ENCODE measurements around the gene EFNA5. TPM values are rescaled to one million over a fixed set of nuclear protein-coding genes. Genes with fewer than 3 reads are reported as not detected.
A peak's percentile ranks its signal among the peaks of the same experiment; 100 is the strongest.

The EFNA5 gene
- polyA plus RNA-seq, 5 donors, result 17.4 to 26.5 (median 19.1) TPM

DNA sequence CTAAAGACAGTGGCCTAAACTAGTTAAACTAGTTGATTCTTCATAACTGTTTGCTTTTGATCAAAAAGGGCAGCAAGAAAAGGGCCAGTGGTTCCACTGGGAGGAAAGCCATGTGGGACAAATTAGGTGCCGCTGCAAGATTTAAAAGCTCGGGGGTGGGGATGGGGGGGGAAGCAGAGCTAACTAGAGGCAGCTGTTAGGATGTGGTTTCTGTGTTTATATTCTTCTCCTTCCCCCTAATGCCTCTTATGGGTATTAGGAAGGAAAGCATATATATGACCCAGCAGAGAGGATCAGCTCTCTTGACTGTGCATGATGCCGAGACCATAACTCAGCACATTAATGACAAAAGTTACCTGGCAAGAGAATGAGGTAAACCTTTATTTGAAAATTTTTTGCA, 65.7 kb downstream of the EFNA5 start:
- no peak for DNase-seq

DNA sequence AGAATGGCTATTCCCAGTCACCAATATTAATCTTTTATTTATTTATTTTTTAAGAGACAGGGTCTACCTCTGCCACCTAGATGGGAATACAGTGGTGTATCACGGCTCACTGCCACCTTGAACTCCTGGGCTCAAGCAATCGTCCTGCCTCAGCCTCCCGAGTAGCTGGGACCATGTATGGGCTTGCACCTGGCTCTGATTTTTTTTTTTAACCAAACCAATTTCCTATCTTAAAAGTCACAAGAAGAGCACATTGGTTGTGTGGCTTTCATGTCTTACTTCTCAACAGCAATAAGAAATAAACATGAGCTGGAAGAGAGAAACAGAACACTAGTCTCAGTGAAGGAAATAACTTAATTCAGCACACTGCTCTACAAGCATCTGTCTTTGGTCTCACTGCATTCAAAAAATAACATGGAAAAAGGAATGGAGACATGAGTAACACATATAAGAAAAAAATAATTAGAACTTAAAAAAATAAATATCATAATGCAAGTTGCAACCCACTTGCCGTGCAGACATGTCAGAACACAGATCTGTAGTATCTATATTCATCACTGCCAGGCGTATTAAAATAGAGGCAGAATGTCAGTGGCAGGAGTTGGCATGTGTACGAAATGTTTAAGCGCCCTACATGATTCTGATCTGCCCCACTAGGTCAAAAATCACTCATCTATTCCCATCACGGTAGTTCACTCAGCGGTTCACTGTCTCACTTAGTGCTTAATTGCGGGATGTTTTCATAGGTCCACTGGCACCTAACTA, 66.4 kb downstream of the EFNA5 start:
- DNase-seq, result no peak

DNA sequence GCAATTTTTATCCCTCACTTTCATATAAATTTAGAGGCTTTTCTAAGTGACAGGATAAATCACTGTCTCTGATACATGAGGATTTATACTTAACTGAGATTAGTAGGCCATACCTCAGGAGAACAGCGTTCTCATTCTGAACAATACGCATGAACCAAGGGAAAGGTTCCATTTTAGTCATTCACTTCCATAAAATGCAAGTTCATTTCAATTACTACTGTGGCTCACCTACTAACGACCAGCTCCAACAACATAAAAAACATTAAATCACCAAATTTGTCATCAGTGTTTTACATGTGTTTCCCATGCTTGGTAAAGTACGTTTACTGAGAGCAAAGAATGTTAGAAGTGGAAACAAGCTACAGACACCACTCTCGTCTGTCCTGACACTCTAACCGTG, 67.4 kb downstream of the EFNA5 start:
- no peak for DNase-seq

DNA sequence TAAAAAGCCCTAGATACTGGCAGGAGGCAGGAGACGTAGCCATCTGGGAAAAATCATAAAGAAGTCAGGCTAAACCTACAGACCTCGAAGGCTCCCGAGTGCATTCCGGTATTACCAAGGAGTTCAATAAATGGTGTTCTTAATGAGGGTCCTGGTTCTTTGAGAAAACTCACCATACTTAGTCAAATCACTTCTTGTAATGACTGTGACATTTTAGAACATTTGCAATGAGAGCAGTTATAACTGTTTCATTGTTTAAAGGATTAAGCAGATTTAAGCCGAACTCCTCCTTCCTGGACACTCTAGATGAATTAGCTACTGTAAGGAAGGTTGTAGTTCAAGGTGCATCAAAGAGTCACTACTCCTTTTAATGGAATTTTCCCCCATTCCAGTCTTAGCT, 67.8 kb downstream of the EFNA5 start:
- DNase-seq, result no peak

GRCh38 chr5:107601076-107601475, 69.7 kb downstream of the EFNA5 start:
- DNase-seq, result no peak

DNA sequence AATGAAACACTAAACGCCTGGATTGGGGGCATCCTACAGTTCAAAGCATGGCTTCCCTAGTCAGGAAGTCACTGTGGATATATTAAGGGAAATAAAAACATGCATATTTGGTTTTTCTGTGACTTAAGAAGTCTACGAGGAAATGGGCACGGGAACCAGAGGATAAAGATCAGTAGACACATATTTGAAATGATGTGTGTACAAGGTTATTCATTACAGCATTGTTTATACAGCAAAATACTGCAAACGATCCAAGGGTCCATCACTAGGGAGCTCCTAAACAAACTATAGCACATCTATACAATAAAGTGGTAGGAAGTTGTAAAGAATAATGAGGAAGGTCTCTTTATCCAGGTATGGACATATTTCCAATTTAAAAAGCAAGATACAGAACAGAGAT, 71.8 kb downstream of the EFNA5 start:
- no peak for DNase-seq

DNA sequence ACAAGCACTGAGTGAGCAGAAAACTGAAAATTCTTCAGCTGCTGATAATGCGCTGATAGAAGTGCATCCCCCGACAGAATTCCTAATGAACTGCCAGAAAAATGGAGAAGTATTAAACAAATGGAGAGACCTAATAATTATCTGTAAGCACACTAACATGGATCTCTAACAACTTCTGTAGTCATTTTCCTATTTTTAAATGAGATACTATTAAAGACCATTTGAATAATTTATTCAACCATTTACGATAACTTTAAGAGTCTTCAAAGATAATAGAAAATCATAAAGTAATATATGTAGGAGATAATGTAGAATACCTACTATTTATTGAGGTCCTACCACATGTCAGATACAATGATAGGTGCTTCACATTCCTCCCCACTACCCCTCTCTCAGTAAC, 72.9 kb downstream of the EFNA5 start:
- no peak for DNase-seq

- DNase-seq, result no peak
These were observed 73.5 kb downstream of the EFNA5 start for GRCh38 chr5:107597247-107597646.

GRCh38 chr5:107594253-107595045, 76.3 kb downstream of the EFNA5 start:
- DNase-seq, result no peak

- DNase-seq, result no peak
These were observed 77.7 kb downstream of the EFNA5 start for GRCh38 chr5:107593009-107593408.

- no peak for DNase-seq
These were observed 78.2 kb downstream of the EFNA5 start for GRCh38 chr5:107592515-107592914.

DNA sequence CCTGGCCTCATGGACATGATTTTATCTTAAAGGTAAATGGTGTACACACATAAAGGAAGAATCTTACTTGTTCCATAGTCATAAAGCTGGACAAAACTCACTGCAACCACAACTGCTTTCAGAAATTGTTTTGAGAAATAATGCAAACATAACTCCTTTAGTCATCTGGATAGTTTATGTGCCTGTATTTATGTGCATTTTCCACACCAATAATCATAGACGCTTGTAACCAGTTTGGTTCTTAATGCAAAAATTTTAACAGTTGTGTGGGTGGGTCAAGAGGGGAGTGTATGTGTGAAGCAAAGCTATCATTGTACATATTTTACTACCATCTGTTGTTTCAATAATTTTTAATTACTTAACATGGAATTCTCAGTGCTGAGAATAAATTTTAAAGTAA, 80.1 kb downstream of the EFNA5 start:
- DNase-seq, result no peak

DNA sequence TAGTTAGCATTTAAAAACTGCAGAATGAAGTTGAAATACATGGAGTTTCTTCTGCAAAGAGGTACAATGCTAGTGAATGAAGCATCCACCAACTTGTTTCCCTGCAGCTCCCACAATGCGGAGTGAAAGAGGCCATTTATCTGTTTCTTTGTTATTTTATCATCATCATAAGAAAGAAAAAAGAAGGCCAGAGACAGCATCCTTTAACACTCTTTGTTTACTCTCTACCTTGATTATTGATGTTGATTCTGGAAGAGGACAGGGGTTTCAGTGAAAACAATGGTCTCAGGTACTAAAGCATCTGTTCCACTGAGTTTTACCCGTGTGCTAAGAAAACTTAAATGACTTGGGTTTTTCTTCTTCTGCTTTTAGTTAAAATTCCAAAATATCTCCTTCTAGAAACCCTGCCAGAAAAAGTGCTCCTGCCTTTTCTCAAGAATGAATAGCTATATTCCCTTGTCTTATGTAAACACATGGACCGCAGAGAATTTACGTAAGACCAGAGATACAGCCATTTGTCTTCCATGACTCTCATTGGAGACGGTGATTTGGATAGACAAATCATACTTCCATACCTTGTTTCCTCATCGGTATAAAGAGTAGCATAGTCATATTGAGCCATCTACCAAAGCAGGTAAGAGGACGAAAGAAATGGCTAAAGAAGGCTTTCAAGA, 81.1 kb downstream of the EFNA5 start:
- no peak for DNase-seq

DNA sequence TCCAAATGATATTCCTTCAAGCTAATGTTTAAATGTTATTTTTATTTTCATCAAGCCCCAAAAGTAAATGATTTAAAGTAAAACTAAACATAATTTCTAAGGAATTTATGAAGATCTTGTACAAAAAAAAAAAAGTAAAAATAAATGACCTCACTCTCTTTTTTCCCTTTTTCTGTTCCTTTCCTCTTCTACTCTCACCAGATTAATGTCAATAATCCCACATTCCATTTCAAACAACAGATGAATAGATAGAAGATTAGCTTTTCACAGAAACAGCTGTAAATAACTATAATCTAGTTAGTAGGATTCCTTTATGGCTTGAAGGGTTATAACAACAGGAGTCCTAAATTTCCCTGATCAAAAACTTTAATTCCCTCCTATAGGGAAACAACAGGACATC, 88.1 kb downstream of the EFNA5 start:
- no peak for DNase-seq

DNA sequence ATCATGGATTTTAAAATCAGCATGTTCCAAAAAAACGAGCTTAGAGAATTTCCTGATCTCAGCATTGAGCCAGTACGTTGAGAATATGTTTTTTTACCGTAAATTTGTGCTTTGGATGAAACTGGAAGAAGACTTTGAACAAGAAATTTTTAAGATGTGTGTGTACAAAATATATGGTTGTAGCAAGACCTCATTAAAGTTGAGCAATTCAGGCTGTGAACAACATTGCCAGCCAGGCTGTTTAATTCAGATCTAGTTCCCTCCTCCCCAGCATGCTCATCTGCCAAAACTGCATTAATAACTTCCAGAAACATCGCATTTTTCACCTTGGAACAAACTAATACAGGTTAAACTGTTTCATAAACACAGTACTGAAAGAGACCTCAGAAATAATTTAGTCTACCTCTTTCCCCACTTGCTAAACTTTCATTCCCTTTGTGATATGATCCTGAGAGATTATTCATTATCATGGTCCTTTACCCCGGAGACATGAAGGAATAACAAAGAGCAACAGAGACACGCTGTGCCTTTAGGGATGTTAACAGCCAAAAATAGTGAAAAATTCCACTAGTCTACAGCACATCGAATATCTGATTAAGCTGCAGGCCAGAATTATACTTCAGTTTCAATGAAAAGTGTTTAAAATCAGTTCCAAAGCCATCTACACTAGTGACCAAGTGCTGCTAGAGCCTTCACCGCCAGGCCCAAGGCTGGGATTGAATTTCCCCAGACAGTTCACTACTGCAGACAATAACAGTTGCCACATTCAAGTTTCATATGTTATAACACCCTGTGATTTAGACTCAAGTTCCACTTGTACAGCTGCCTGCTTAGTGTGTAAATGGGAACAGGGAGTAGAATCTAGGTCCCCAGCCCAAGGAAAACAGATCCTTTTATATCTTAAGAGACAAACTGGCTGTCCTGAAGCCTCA, 89.6 kb downstream of the EFNA5 start:
- peak; percentile 51 to 57 for DNase-seq

DNA sequence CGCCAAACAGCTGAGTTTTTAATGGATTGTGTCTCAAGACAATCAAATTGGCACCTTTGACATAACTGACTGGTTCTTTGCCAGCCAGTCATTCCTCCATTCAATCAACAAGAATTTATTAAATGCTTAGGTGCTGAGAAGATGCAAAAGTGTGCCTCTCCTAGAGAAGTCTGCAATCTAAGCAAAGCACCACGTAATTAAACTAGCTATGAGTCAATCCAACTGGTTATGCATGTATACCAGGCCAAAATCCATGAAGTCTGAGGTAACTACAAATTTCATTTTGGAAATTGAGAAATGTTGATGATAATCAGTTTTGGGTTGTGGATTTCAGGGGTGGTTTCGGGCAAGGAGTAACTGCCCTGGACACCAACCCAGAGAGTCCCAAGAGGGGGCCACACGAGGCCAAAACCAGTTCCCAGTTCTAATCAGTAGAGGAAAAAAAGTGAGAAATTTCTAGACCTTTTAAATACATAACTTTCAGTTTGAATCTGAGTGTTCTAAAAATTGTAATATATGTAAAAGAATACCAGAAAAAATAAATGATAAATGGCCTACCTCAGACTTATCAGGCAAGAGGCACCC, 92.6 kb downstream of the EFNA5 start:
- DNase-seq, result no peak

GRCh38 chr5:107577394-107577950, 93.3 kb downstream of the EFNA5 start:
- no peak for DNase-seq

DNA sequence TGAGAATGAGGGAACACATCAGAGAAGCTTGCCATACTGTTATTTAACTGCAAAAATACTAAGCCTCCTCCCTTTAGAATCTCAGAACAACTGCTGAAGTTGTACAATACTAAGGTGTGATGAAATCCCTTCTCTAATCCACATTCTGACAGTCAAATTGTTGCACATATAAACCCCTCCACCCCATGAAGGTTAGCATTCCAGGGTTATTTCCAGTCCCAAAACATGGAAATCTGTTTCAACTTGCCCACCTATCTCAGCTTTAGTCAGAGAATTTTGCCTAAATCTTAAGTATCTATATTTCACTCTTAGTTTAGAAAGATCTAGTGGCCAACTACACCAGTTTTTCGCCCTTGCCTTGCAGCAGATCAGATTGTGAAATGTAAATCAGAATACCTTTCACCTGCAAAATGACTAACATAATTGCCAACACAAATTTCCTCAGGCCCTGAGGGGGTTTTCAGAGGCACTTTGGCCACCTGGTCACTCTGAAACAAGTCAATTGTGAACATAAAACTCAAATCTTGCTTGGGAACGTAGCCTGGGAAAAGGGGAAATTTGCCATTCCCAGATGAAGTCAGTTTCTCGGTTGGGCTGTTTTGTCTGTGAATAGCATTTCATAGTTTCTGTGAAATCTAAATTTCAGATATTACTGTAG, 93.9 kb downstream of the EFNA5 start:
- no peak for DNase-seq

GRCh38 chr5:107576155-107576554, 94.6 kb downstream of the EFNA5 start:
- DNase-seq, result no peak

- no peak for DNase-seq
These were observed 96.5 kb downstream of the EFNA5 start for GRCh38 chr5:107574287-107574686.

Data from right lung (tissue), 5 donors.